Ectodermal cell (in vitro differentiated cells): ENCODE data around the gene CTAGE4.
"Not testable (repeated sequence)": the region's sequence is repeated elsewhere in the genome, so short reads cannot be mapped to it uniquely, and the experiment has no call there.

Experiments
- H3K27ac ChIP-seq: 2 replicates; pipeline ENCODE4 v1.7.0; 2013; ENCODE audit warnings: mild to moderate bottlenecking, low read depth, low read length; ENCODE audit not compliant: insufficient read depth, poor library complexity, severe bottlenecking
- H3K27me3 ChIP-seq: 2 replicates; pipeline ENCODE4 v1.7.0; 2013; ENCODE audit warnings: mild to moderate bottlenecking, low read length; ENCODE audit not compliant: insufficient read depth, control insufficient read depth, poor library complexity, severe bottlenecking
- H3K36me3 ChIP-seq: one replicate; pipeline ENCODE4 v1.7.0; 2013; ENCODE audit warnings: low read length; ENCODE audit not compliant: control insufficient read depth, insufficient read depth
- H3K4me1 ChIP-seq: one replicate; pipeline ENCODE4 v1.7.0; 2013; ENCODE audit warnings: low read length; ENCODE audit not compliant: control insufficient read depth, insufficient read depth
- H3K4me3 ChIP-seq: 2 replicates; pipeline ENCODE4 v1.7.0; 2013; ENCODE audit warnings: low read depth, low read length, control low read depth; ENCODE audit not compliant: insufficient read depth
- H3K9me3 ChIP-seq: 2 replicates; pipeline ENCODE4 v1.7.0; 2013; ENCODE audit warnings: mild to moderate bottlenecking, low read length, moderate library complexity; ENCODE audit not compliant: control insufficient read depth
- WGBS, 2 experiments: methylation state at CpG; one replicate each; pipeline ENCODE4 v1.1.7; 2013; ENCODE audit warnings: missing lambda C conversion rate in 2 of 2; 5-methylcytosine and 5-hydroxymethylcytosine counted together

CTAGE4 gene

GRCh38 chr7:144205306-144205705 lies 22.0 kb downstream of the CTAGE4 start:
- not testable (repeated sequence) for H3K9me3 ChIP-seq, H3K36me3 ChIP-seq, H3K4me3 ChIP-seq, H3K27ac ChIP-seq, H3K27me3 ChIP-seq, H3K4me1 ChIP-seq
- no CpG with 5 or more reads among the region's 5 CpGs for WGBS, 2 experiments

- not testable (repeated sequence) for H3K9me3 ChIP-seq, H3K4me1 ChIP-seq, H3K36me3 ChIP-seq, H3K27ac ChIP-seq, H3K4me3 ChIP-seq, H3K27me3 ChIP-seq
These were observed 33.9 kb downstream of the CTAGE4 start for GRCh38 chr7:144217200-144217599.

- not testable (repeated sequence) for H3K36me3 ChIP-seq, H3K4me1 ChIP-seq, H3K27me3 ChIP-seq, H3K9me3 ChIP-seq, H3K4me3 ChIP-seq, H3K27ac ChIP-seq
- WGBS, 2 experiments, result 100% methylated on average over 1 of the region's 1 CpG; no CpG with 5 or more reads in 1 of the 2 experiments
These were observed 35.3 kb downstream of the CTAGE4 start for GRCh38 chr7:144218581-144218980.

DNA sequence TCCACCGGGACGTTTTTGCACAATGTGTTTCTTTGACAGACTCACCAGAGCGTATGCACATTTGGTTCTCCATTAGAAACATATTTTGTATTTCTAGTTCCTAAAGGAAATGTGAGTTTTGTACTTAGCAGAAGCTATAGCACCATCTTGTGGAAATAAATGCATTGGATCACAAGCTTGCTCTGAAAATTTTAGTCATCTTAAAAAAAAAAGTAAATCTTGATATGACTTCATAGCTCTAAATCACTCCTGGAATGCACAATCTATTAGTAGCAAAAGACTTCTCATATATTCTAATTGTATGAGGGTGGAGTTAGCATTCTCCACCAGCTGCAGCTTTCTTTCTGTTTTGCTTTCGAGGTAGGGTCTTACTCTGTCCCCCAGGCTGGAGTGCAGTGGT lies 35.9 kb downstream of the CTAGE4 start:
- not testable (repeated sequence) for H3K27me3 ChIP-seq, H3K36me3 ChIP-seq, H3K4me1 ChIP-seq, H3K27ac ChIP-seq, H3K4me3 ChIP-seq, H3K9me3 ChIP-seq
- WGBS, 2 experiments, result no CpG with 5 or more reads among the region's 4 CpGs

- not testable (repeated sequence) for H3K27me3 ChIP-seq, H3K36me3 ChIP-seq, H3K4me1 ChIP-seq, H3K4me3 ChIP-seq, H3K9me3 ChIP-seq, H3K27ac ChIP-seq
These were observed 37.3 kb downstream of the CTAGE4 start for GRCh38 chr7:144220531-144220930.

GRCh38 chr7:144223675-144224074 lies 40.4 kb downstream of the CTAGE4 start:
- not testable (repeated sequence) for H3K36me3 ChIP-seq, H3K27me3 ChIP-seq, H3K27ac ChIP-seq, H3K4me3 ChIP-seq, H3K9me3 ChIP-seq, H3K4me1 ChIP-seq

DNA sequence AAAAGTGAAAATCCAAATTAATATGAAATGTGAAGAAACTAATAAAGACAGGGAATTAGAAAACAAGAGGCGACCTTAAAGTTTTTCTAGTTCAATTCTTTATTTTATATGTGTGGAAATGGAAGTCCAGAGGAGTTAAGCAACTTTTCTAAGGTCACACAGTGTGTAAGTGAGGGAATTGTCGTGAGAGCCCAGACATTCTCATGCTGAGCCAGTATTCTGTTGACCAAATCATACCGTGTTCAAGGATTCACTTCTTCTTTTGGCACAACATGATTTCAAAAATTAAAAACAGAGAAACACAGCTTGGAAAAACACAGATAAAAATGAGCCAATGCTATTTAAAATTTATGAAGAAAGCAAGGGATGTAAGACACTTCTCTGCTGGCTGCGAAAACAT lies 43.6 kb downstream of the CTAGE4 start:
- 97% methylated on average over 1 to 2 of the region's 4 CpGs for WGBS, 2 experiments
- H3K27ac ChIP-seq, H3K27me3 ChIP-seq, H3K36me3 ChIP-seq, H3K9me3 ChIP-seq, H3K4me1 ChIP-seq, H3K4me3 ChIP-seq: not testable (repeated sequence)

- not testable (repeated sequence) for H3K27me3 ChIP-seq, H3K4me3 ChIP-seq, H3K36me3 ChIP-seq, H3K27ac ChIP-seq, H3K4me1 ChIP-seq, H3K9me3 ChIP-seq
- WGBS, 2 experiments, result 75 to 96% methylated on average over 1 of the region's 3 CpGs
These were observed 45.5 kb downstream of the CTAGE4 start for GRCh38 chr7:144228810-144229209.

DNA sequence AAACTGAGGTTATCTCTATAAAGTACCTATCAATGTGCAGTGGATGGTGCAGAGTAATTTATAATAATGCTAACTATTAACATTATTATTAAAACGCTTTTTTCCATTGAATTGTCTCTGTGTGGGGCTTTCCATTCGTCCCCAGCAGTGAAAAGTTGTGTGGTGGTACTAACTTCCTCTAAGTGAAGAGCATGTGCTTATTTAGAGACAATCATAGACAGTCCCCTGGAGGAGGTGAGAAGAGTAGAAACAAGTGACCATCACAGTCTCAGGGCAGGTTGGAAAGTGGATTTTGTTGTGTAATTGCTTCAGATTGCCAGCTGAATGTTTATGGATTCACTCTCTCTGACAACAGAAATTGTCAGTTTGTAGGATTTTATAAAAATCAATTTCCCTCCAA lies 47.8 kb downstream of the CTAGE4 start:
- H3K9me3 ChIP-seq, H3K4me1 ChIP-seq, H3K27me3 ChIP-seq, H3K4me3 ChIP-seq, H3K36me3 ChIP-seq, H3K27ac ChIP-seq: not testable (repeated sequence)
- WGBS, 2 experiments, result no CpG with 5 or more reads among the region's 2 CpGs

GRCh38 chr7:144233039-144233438 lies 49.8 kb downstream of the CTAGE4 start:
- H3K4me1 ChIP-seq, result not testable (repeated sequence)
- WGBS, 2 experiments, result no CpG with 5 or more reads among the region's 1 CpG

More at GRCh38 chr7:144233039-144233438, 49.8 kb downstream of the CTAGE4 start:
- H3K9me3 ChIP-seq, H3K36me3 ChIP-seq, H3K27me3 ChIP-seq, H3K27ac ChIP-seq, H3K4me3 ChIP-seq: not testable (repeated sequence)
